H1 (cell line): ENCODE data around the gene CHD6. TPM values are rescaled to one million over a fixed set of nuclear protein-coding genes. Genes with fewer than 3 reads are reported as not detected.

Source experiments
- CTCF ChIA-PET: fragments of 300-600 bp; sonication (Branson Sonifier 250); formaldehyde crosslinking; loops from one replicate; lab custom pipeline; 2021; ENCODE audit not compliant: partially characterized antibody; lab: Charles Lee
- POLR2A ChIA-PET: fragments of 300-600 bp; sonication (Branson Sonifier 250); formaldehyde crosslinking; loops from one replicate; lab custom pipeline; 2021; ENCODE audit warnings: inconsistent platforms; ENCODE audit not compliant: partially characterized antibody; lab: Charles Lee
- DNase-seq, 2 experiments: peaks; one replicate each; pipeline versions ENCODE4 v3.0.0 to v3.0.0-alpha.2; 2010 to 2022; ENCODE audit warnings: low spot score in 2 of 2, low read depth in 1 of 2, mixed read lengths in 1 of 2
- FAIRE-seq: peaks from 2 replicates; lab custom pipeline; 2011; peaks lifted over from hg19 to GRCh38; lab: Jason Lieb, UNC
- H2AFZ ChIP-seq: 2 replicates; pipeline ENCODE4 v1.8.1; 2012; ENCODE audit warnings: low read length, inconsistent platforms
- H2AK5ac ChIP-seq: 2 replicates; pipeline ENCODE4 v1.6.1; 2013; ENCODE audit warnings: low read depth, low read length
- H2BK120ac ChIP-seq: replicated peaks from 2 replicates; pipeline ENCODE3; 2013; ENCODE audit warnings: low read depth, low read length, inconsistent platforms
- H2BK12ac ChIP-seq: 2 replicates; pipeline ENCODE4 v1.6.1; 2013; ENCODE audit warnings: low read depth, low read length
- H2BK15ac ChIP-seq: 2 replicates; pipeline ENCODE4 v1.6.1; 2013; ENCODE audit warnings: low read length
- H2BK20ac ChIP-seq: 2 replicates; pipeline ENCODE4 v1.6.1; 2013; ENCODE audit warnings: low read length
- H2BK5ac ChIP-seq: 2 replicates; pipeline ENCODE4 v1.6.1; 2013; ENCODE audit warnings: low read depth, low read length
- H3K14ac ChIP-seq: 2 replicates; pipeline ENCODE4 v1.6.1; 2013; ENCODE audit warnings: inconsistent platforms; ENCODE audit not compliant: insufficient read length
- H3K18ac ChIP-seq: 2 replicates; pipeline ENCODE4 v1.6.1; 2013; ENCODE audit warnings: low read length; ENCODE audit errors: extremely low read depth
- H3K23ac ChIP-seq: 2 replicates; pipeline ENCODE4 v1.6.1; 2013; ENCODE audit warnings: inconsistent platforms; ENCODE audit not compliant: insufficient read length
- H3K23me2 ChIP-seq: 2 replicates; pipeline ENCODE4 v1.6.1; 2013; ENCODE audit warnings: low read depth, low read length
- H3K27ac ChIP-seq: 2 replicates; pipeline ENCODE4 v1.6.1; 2011; ENCODE audit warnings: low read depth, low read length, inconsistent platforms
- H3K27me3 ChIP-seq, 4 experiments: replicated peaks in 1 of 4; 1 replicate in 1 of 4; 2 replicates in 3 of 4; pipeline versions ENCODE4 v1.6.1 to v1.8.1; 2011 to 2013; ENCODE audit warnings: low read length in 3 of 4, mild to moderate bottlenecking in 3 of 4, inconsistent platforms in 2 of 4, mixed read lengths in 2 of 4, moderate library complexity in 1 of 4; ENCODE audit not compliant: control insufficient read depth in 3 of 4, insufficient read depth in 3 of 4; ENCODE audit errors: extremely low read depth in 1 of 4
- H3K36me3 ChIP-seq, 4 experiments: 2 replicates each; pipeline versions ENCODE4 v1.6.1 to v1.8.1; 2011 to 2013; ENCODE audit warnings: mild to moderate bottlenecking in 4 of 4, low read length in 3 of 4, moderate library complexity in 2 of 4, control low read depth in 1 of 4, inconsistent platforms in 1 of 4; ENCODE audit not compliant: insufficient read depth in 4 of 4, control insufficient read depth in 2 of 4
- H3K4ac ChIP-seq: replicated peaks from 2 replicates; pipeline ENCODE3; 2013; ENCODE audit warnings: low read length, low read depth, mixed read lengths, inconsistent platforms; ENCODE audit not compliant: insufficient read length
- H3K4me1 ChIP-seq, 4 experiments: replicated peaks in 1 of 4; 1 replicate in 1 of 4; 2 replicates in 3 of 4; pipeline versions ENCODE4 v1.6.1 to v1.8.1; 2011 to 2013; ENCODE audit warnings: low read length in 3 of 4, inconsistent platforms in 2 of 4, mixed read lengths in 1 of 4; ENCODE audit not compliant: insufficient read depth in 4 of 4, control insufficient read depth in 3 of 4
- H3K4me2 ChIP-seq, 2 experiments: 2 replicates each; pipeline versions ENCODE4 v1.6.1 to v1.8.1; 2011 to 2013; ENCODE audit warnings: low read depth in 2 of 2, low read length in 2 of 2, control low read depth in 1 of 2, inconsistent platforms in 1 of 2, mild to moderate bottlenecking in 1 of 2; ENCODE audit not compliant: insufficient read depth in 1 of 2
- H3K4me3 ChIP-seq, 4 experiments: fragments of 200-600, 300-600 bp in 1 of 4; sonication (generic), shearing (Covaris generic), sonication (Bioruptor Twin) in 1 of 4; 2 replicates each; pipeline versions ENCODE4 v1.5.1 to v1.8.1; 2011 to 2016; ENCODE audit warnings: low read length in 4 of 4, low read depth in 3 of 4, control low read depth in 2 of 4, inconsistent platforms in 2 of 4, mild to moderate bottlenecking in 2 of 4, mixed read lengths in 1 of 4, moderate library complexity in 1 of 4; ENCODE audit not compliant: insufficient read depth in 2 of 4; ENCODE audit errors: extremely low read depth in 1 of 4
- H3K56ac ChIP-seq: replicated peaks from 2 replicates; pipeline ENCODE3; 2013; ENCODE audit warnings: low read depth, mild to moderate bottlenecking, mixed read lengths, low read length, inconsistent platforms; ENCODE audit not compliant: insufficient read length
- H3K79me1 ChIP-seq: 2 replicates; pipeline ENCODE4 v1.6.1; 2013; ENCODE audit warnings: low read depth, low read length, control low read depth
- H3K79me2 ChIP-seq, 2 experiments: 2 replicates each; pipeline versions ENCODE4 v1.6.1 to v1.8.1; 2012 to 2013; ENCODE audit warnings: low read length in 2 of 2, mild to moderate bottlenecking in 2 of 2, inconsistent platforms in 1 of 2; ENCODE audit not compliant: insufficient read depth in 2 of 2, control insufficient read depth in 1 of 2
- H3K9ac ChIP-seq, 4 experiments: replicated peaks in 1 of 4; 1 replicate in 1 of 4; 2 replicates in 3 of 4; pipeline versions ENCODE4 v1.6.1 to v1.8.1; 2011 to 2013; ENCODE audit warnings: low read depth in 3 of 4, low read length in 3 of 4, control low read depth in 2 of 4, mild to moderate bottlenecking in 2 of 4, moderate library complexity in 2 of 4, inconsistent platforms in 1 of 4; ENCODE audit errors: extremely low read depth in 1 of 4
- H3K9me3 ChIP-seq, 2 experiments: 2 replicates each; pipeline versions ENCODE4 v1.6.1 to v1.8.1; 2012 to 2013; ENCODE audit warnings: mild to moderate bottlenecking in 2 of 2, moderate library complexity in 2 of 2, control low read depth in 1 of 2, inconsistent platforms in 1 of 2, low read depth in 1 of 2, low read length in 1 of 2, mixed read lengths in 1 of 2; ENCODE audit not compliant: insufficient read depth in 2 of 2
- H4K20me1 ChIP-seq, 2 experiments: replicated peaks in 1 of 2; 2 replicates each; pipeline versions ENCODE3 to v1.8.1; 2011 to 2013; ENCODE audit warnings: inconsistent platforms in 2 of 2, low read length in 2 of 2, mild to moderate bottlenecking in 1 of 2; ENCODE audit not compliant: insufficient read depth in 2 of 2, control insufficient read depth in 1 of 2
- H4K5ac ChIP-seq: 2 replicates; pipeline ENCODE4 v1.6.1; 2013; ENCODE audit warnings: low read length, low read depth, mixed read lengths, inconsistent platforms; ENCODE audit not compliant: insufficient read length
- H4K8ac ChIP-seq: 2 replicates; pipeline ENCODE4 v1.8.0; 2013; ENCODE audit warnings: mild to moderate bottlenecking, moderate library complexity, low read length, inconsistent platforms; ENCODE audit not compliant: insufficient read depth; ENCODE audit errors: extremely low read depth
- H4K91ac ChIP-seq: replicated peaks from 2 replicates; pipeline ENCODE3; 2013; ENCODE audit warnings: low read length, mixed read lengths, inconsistent platforms; ENCODE audit not compliant: insufficient read length
- CHD2 ChIP-seq: IDR thresholded peaks from 2 replicates; pipeline ENCODE4 v1.6.1; 2012; ENCODE audit warnings: low read length, improper control_type of control experiment
- GTF2F1 ChIP-seq: IDR thresholded peaks from 2 replicates; pipeline ENCODE4 v1.6.1; 2012; ENCODE audit warnings: low read depth, low read length, improper control_type of control experiment, borderline replicate concordance
- MAFK ChIP-seq: IDR thresholded peaks from 2 replicates; pipeline ENCODE4 v1.6.1; 2012; ENCODE audit warnings: low read depth, mild to moderate bottlenecking, improper control_type of control experiment, low read length
- RFX5 ChIP-seq: IDR thresholded peaks from 2 replicates; pipeline ENCODE4 v1.6.1; 2011; ENCODE audit warnings: low read depth, low read length, improper control_type of control experiment, borderline replicate concordance
- SIRT6 ChIP-seq: IDR thresholded peaks from one replicate; pipeline ENCODE4 v1.7.1; 2012; ENCODE audit warnings: low read length, inconsistent platforms
- ZNF274 ChIP-seq: IDR thresholded peaks from 2 replicates; pipeline ENCODE4 v1.7.0; 2012; ENCODE audit warnings: low read length, borderline replicate concordance; ENCODE audit errors: extremely low read depth
- WGBS, 2 experiments: shearing (Covaris generic) in 1 of 2; methylation state at CpG; one replicate each; pipeline versions ENCODE4 v1.1.6 to v1.1.7; 2013 to 2015; ENCODE audit warnings: low lambda C conversion rate in 2 of 2, mixed read lengths in 2 of 2, inconsistent platforms in 1 of 2, low coverage in 1 of 2, missing lambda C conversion rate in 1 of 2; ENCODE audit not compliant: insufficient replicate concordance in 2 of 2, insufficient coverage in 1 of 2, insufficient read length in 1 of 2; ENCODE audit errors: extremely low coverage in 1 of 2, missing lambda C conversion rate in 1 of 2; 5-methylcytosine and 5-hydroxymethylcytosine counted together
- polyA plus RNA-seq, 7 experiments: library from polyadenylated mRNA; depleted of rRNA in 3 of 7; stranded (reverse) in 5 of 7; unstranded in 2 of 7; fragments of >200 nt in 5 of 7; fragments of 200-250 nt in 2 of 7; gene quantifications; 1 replicate in 5 of 7; 2 replicates in 1 of 7; 4 replicates in 1 of 7; pipeline versions ENCODE4 v1.2.1 to v1.2.3, GENCODE V29; 2011 to 2013; ENCODE audit warnings: missing spikeins in 2 of 7, mixed read lengths in 2 of 7
- total RNA-seq: library from RNA; stranded (reverse); fragmentation: NEBNext Ultra II Directional; extraction: Animal tissue kit (Norgen Biotek cat#: 25700); gene quantifications from 2 replicates; pipeline ENCODE4 v1.2.1, GENCODE V29; 2021

CHD6 gene
- total and polyA plus RNA-seq, 2 of the 8 experiments (the other 6 are each of a cell fraction or from before 2014, with no cell fraction given): 11.1 to 62.9 TPM

GRCh38 chr20:41600926-41601631 is 17.1 kb downstream of the CHD6 start:
- H3K4me2 ChIP-seq: no peak overlapping the region
- no peaks in the 10 kb centered on the region for H3K23me2 ChIP-seq
- no peak overlapping the region for H4K5ac ChIP-seq
- CTCF ChIA-PET: no interaction called here
- H2AK5ac ChIP-seq: no peak overlapping the region
- FAIRE-seq (no peak), DNase-seq (no peak)
- no peak overlapping the region for H4K91ac ChIP-seq
- no peak overlapping the region for H3K23ac ChIP-seq
- H2AFZ ChIP-seq: no peak overlapping the region
- H3K9ac ChIP-seq: no peak overlapping the region
- H3K14ac ChIP-seq: no peak overlapping the region
- no peaks in the 10 kb centered on the region for H3K9me3 ChIP-seq
- H3K36me3 ChIP-seq: peaks cover 0 to 4% (median 0%) of the 10 kb centered on the region in 4 experiments; a peak in 1 of 8 replicates
- WGBS, 2 experiments: 91% methylated on average over 3 of the region's 3 CpGs; no CpG with 5 or more reads in 1 of the 2 experiments
- no peak overlapping the region for H3K56ac ChIP-seq
- H2BK5ac ChIP-seq: no peak overlapping the region
- H3K18ac ChIP-seq: no peak overlapping the region
- no peak overlapping the region for H4K8ac ChIP-seq
- POLR2A ChIA-PET: interaction anchor here (1.3 kb wide), 1 partner anchor 11 kb away, joined by 3 read pairs; no protein-coding TSS in a partner anchor
- H2BK12ac ChIP-seq: no peak overlapping the region
- H3K79me1 ChIP-seq: peaks cover 15% of the 10 kb centered on the region
- no peak overlapping the region for H2BK15ac ChIP-seq
- no peak overlapping the region for H2BK120ac ChIP-seq
- peaks cover 12 to 24% of the 10 kb centered on the region in 2 experiments for H4K20me1 ChIP-seq
- no peak overlapping the region for H3K27ac ChIP-seq
- no peaks in the 10 kb centered on the region for H3K27me3 ChIP-seq
- H3K4ac ChIP-seq: no peak overlapping the region
- H3K4me1 ChIP-seq: peaks cover 0 to 6% (median 2%) of the 10 kb centered on the region in 4 experiments; a peak in 1 of 7 replicates
- H2BK20ac ChIP-seq: no peak overlapping the region
- no peak overlapping the region for H3K4me3 ChIP-seq
- H3K79me2 ChIP-seq: peaks cover 40 to 100% of the 10 kb centered on the region in 2 experiments
- TF ChIP-seq RFX5 (no peak), CHD2 (no peak), SIRT6 (no peak), GTF2F1 (no peak), ZNF274 (no peak), MAFK (no peak)
